HS-27A (cell line): ENCODE measurements around the gene RNF121.

Experiments
- DNase-seq: peaks from one replicate; pipeline ENCODE4 v3.0.0-alpha.2; 2012; ENCODE audit warnings: low read depth, missing footprints

Gene RNF121

GRCh38 chr11:72006309-72007088 lies 77.7 kb downstream of the RNF121 start:
- no peak for DNase-seq

- DNase-seq = no peak
Measured at GRCh38 chr11:72007089-72007476, 78.2 kb downstream of the RNF121 start.

- no peak for DNase-seq
Measured at GRCh38 chr11:72007587-72007986, 78.7 kb downstream of the RNF121 start.

GRCh38 chr11:72008728-72009127 lies 79.9 kb downstream of the RNF121 start:
- DNase-seq = no peak

- DNase-seq = no peak
Measured at GRCh38 chr11:72009156-72009555, 80.3 kb downstream of the RNF121 start.

- DNase-seq = no peak
Measured at GRCh38 chr11:72010529-72011233, 81.8 kb downstream of the RNF121 start.

GRCh38 chr11:72012091-72012630 lies 83.3 kb downstream of the RNF121 start:
- DNase-seq = no peak

- DNase-seq = no peak
Measured at GRCh38 chr11:72012897-72013721, 84.3 kb downstream of the RNF121 start.

- DNase-seq = no peak
Measured at GRCh38 chr11:72013765-72014711, 85.2 kb downstream of the RNF121 start.

GRCh38 chr11:72014761-72015320 lies 86.0 kb downstream of the RNF121 start:
- no peak for DNase-seq

- no peak for DNase-seq
Measured at GRCh38 chr11:72015511-72016061, 86.7 kb downstream of the RNF121 start.

GRCh38 chr11:72018171-72018570 lies 89.3 kb downstream of the RNF121 start:
- DNase-seq = no peak

- no peak for DNase-seq
Measured at GRCh38 chr11:72023335-72023734, 94.5 kb downstream of the RNF121 start.

- DNase-seq = no peak
Measured at GRCh38 chr11:72024069-72024754, 95.4 kb downstream of the RNF121 start.

- no peak for DNase-seq
Measured at GRCh38 chr11:72026090-72026489, 97.2 kb downstream of the RNF121 start.

GRCh38 chr11:72030472-72031045 lies 101.7 kb downstream of the RNF121 start:
- no peak for DNase-seq

GRCh38 chr11:72036687-72037086 lies 107.8 kb downstream of the RNF121 start:
- no peak for DNase-seq

- DNase-seq = no peak
Measured at GRCh38 chr11:72037554-72038311, 108.9 kb downstream of the RNF121 start.

GRCh38 chr11:72038491-72038890 lies 109.6 kb downstream of the RNF121 start:
- DNase-seq = no peak
